HG03520 (cell line): ENCODE measurements around the gene NMD3.

Experiments used
- ATAC-seq: cut with Tn5 transposase; IDR thresholded peaks from one replicate; pipeline ENCODE4 v1.9.1; 2021; ENCODE audit warnings: mild to moderate bottlenecking, moderate library complexity; ENCODE audit not compliant: unreplicated experiment

NMD3 gene

GRCh38 chr3:161230621-161231171 is 9.6 kb downstream of the NMD3 start:
- no peak for ATAC-seq

GRCh38 chr3:161231861-161232260 is 10.8 kb downstream of the NMD3 start:
- no peak for ATAC-seq

- no peak for ATAC-seq
These were observed 12.4 kb downstream of the NMD3 start for GRCh38 chr3:161233557-161233956.

GRCh38 chr3:161236240-161236639 is 15.1 kb downstream of the NMD3 start:
- no peak for ATAC-seq

- no peak for ATAC-seq
These were observed 18.6 kb downstream of the NMD3 start for GRCh38 chr3:161239700-161240099.

- ATAC-seq = no peak
These were observed 23.4 kb downstream of the NMD3 start for GRCh38 chr3:161244538-161244937.

- ATAC-seq = no peak
These were observed 25.9 kb downstream of the NMD3 start for GRCh38 chr3:161247049-161247448.

GRCh38 chr3:161250116-161250515 is 29.0 kb downstream of the NMD3 start:
- ATAC-seq = no peak

GRCh38 chr3:161251716-161252115 is 30.6 kb downstream of the NMD3 start:
- no peak for ATAC-seq

- no peak for ATAC-seq
These were observed 31.0 kb downstream of the NMD3 start for GRCh38 chr3:161252143-161252542.

GRCh38 chr3:161253711-161254110 is 32.6 kb downstream of the NMD3 start:
- no peak for ATAC-seq

GRCh38 chr3:161254861-161255260 is 33.8 kb downstream of the NMD3 start:
- ATAC-seq = no peak

- no peak for ATAC-seq
These were observed 41.9 kb downstream of the NMD3 start for GRCh38 chr3:161263057-161263456.

GRCh38 chr3:161264852-161265251 is 43.7 kb downstream of the NMD3 start:
- no peak for ATAC-seq

GRCh38 chr3:161265916-161266571 is 44.9 kb downstream of the NMD3 start:
- ATAC-seq = no peak

- ATAC-seq = no peak
These were observed 45.6 kb downstream of the NMD3 start for GRCh38 chr3:161266731-161267150.

- no peak for ATAC-seq
These were observed 46.5 kb downstream of the NMD3 start for GRCh38 chr3:161267646-161268045.

- no peak for ATAC-seq
These were observed 47.5 kb downstream of the NMD3 start for GRCh38 chr3:161268601-161269000.

- no peak for ATAC-seq
These were observed 49.9 kb downstream of the NMD3 start for GRCh38 chr3:161270991-161271390.

GRCh38 chr3:161271646-161272045 is 50.5 kb downstream of the NMD3 start:
- no peak for ATAC-seq

- ATAC-seq = no peak
These were observed 51.4 kb downstream of the NMD3 start for GRCh38 chr3:161272524-161272923.

- no peak for ATAC-seq
These were observed 52.6 kb downstream of the NMD3 start for GRCh38 chr3:161273589-161274218.
